ENCODE measurements around the gene RRP36.

DNA sequence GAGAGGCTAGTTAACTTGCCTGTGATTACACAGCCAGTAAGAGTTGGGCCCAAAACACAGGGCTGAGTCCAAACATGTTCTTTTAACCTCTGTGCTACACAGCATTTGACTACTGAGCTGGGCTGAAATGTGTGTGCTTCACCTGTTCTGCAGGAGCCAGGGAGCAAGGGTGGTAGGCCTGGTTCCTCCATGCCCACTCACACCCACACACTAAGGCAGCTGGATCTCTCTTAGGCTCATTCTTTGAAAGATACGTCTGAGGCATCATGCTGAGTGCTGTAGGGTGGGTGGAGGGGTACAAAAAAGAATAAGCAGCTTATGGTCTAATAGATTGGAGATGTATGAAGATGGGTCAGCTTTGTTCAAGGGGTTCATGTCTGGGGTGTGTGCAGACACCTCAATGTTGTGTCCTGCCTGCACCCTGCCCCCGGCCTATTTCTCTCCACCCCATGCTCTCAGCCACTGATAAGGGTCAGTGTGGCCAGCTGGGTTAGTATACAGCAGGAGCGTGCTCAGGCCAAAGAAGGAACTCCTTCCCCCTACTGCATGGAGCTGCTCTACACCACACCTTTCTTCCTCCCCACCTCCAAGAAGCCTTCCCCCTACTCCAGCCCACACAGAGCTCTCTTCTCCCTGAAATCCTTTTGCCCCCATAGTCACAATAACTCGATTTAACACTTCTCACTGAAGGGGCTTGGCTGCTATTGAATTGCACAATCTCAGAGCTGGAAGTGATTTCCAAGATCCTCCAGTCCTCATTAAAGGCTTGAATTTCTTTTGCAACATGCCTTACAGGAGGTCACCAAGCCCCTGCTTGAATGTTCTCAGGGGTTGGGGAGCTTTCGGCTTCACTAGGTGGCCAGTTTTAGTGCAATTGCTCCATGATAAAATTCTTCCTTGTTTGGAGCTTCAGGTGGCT lies 33.6 kb upstream of the RRP36 start:
- TF ChIP-seq, protein P1, sequence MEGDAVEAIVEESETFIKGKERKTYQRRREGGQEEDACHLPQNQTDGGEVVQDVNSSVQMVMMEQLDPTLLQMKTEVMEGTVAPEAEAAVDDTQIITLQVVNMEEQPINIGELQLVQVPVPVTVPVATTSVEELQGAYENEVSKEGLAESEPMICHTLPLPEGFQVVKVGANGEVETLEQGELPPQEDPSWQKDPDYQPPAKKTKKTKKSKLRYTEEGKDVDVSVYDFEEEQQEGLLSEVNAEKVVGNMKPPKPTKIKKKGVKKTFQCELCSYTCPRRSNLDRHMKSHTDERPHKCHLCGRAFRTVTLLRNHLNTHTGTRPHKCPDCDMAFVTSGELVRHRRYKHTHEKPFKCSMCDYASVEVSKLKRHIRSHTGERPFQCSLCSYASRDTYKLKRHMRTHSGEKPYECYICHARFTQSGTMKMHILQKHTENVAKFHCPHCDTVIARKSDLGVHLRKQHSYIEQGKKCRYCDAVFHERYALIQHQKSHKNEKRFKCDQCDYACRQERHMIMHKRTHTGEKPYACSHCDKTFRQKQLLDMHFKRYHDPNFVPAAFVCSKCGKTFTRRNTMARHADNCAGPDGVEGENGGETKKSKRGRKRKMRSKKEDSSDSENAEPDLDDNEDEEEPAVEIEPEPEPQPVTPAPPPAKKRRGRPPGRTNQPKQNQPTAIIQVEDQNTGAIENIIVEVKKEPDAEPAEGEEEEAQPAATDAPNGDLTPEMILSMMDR (conservative IDR thresholded peaks at IDR 0.05; ENCODE audit: low read depth, low read length): no peak
- TF ChIP-seq EZH2 (IDR thresholded peaks at IDR 0.05; ENCODE audit: borderline replicate concordance, low read depth, low read length, poor library complexity, severe bottlenecking): no peak
